Posterior cingulate gyrus (tissue), 11 donors: ENCODE measurements around the gene FRMD4A.
"Not testable (repeated sequence)": the region's sequence is repeated elsewhere in the genome, so short reads cannot be mapped to it uniquely, and the experiment has no call there.

Experiments used
- DNase-seq, 10 donors: peaks; one replicate each; pipeline versions ENCODE4 v3.0.0 to v3.0.0-alpha.2; 2020 to 2021; ENCODE audit warnings: mixed read lengths in 3 of 10
- intact Hi-C: fragments of 100-400 bp; cut with DNase I; formaldehyde crosslinking; loops from one replicate; pipeline ENCODE4 v1.15.1; 2023

Gene FRMD4A

GRCh38 chr10:14244147-14244546, 86.6 kb downstream of the FRMD4A start:
- no peak for DNase-seq
- intact Hi-C loops, result no loop called here

- intact Hi-C loops, result no loop called here
Observed at GRCh38 chr10:14243221-14243620, 87.5 kb downstream of the FRMD4A start.

DNA sequence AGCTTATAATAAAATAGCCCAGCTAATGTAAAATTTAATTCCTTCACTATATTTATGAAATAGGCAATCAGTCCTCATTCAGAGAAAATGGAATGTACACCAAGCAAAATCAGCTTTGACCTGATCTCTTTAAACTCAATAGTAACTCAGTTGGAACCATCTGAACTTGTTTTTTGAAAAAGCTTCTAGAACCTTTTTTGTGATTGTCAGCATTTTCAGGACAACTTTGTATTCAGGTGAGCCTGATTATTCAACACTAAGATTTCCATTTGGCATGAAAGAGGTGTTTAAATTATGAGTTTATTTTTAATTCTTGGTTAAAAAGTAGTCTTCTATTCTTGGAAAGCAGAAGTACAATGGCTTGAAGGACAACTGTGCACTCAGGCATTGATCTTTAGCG, 89.5 kb downstream of the FRMD4A start:
- no peak for DNase-seq
- intact Hi-C loops, result no loop called here

More at GRCh38 chr10:14243221-14243620, 87.5 kb downstream of the FRMD4A start:
- no peak for DNase-seq

DNA sequence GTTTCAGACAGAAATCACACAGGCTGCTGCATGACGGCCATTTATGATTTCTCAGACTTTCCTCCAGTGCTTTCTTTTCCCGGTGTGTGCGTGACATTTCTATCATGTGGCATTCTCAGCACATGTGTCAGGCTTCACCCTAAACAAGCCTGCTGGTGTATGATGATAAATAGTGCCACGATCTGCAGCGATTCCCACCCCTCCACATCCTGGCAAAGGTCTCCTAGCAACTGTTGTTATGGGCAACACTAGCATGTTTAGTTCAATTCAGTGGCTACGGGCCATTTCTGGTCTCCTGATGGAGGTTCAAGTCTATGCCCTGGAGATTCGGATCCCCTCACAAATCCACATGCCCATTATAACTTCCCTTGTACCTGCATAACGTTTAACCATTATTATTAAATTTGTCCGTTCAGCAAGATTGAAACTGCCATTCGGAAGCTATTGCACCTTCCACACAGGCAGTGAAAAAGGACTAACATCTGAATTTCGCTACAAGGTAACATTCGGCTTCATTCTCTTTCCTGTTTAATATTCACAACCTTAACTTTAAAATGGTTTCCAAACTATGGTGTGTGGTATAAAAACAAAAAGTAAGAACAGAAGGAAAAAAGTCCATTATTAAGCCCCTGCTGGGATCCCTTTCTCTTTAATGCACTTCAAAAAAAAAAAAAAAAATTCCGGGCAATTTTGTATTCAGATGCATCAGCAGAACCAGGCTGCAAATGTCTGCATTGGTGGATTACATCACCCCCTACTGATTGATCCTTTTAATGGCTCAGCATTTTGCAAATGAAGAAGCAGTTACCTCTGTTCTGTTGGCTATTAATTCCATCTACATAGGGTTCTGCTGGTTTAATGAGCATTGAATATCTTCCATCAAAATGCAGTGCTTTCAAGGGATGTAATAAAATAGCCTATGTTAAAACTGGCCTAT, 90.2 kb downstream of the FRMD4A start:
- intact Hi-C loops, result no loop called here
- no peak for DNase-seq

DNA sequence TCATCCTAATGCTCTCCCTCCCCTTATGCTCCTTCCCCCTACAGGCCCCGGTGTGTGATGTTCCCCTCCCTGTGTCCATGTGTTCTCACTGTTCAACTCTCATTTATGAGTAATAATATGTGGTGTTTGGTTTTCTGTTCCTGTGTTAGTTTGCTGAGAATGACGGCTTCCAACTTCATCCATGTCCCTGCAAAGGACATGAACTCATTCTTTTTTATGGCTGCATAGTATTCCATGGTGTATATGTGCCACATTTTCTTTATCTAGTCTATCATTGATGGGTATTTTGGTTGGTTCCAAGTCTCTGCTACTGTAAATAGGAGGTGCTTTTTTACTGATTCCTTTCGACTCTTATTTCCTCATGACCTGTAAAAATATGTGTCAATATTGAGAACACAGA, 92.1 kb downstream of the FRMD4A start:
- DNase-seq, intact Hi-C loops: not testable (repeated sequence)

DNA sequence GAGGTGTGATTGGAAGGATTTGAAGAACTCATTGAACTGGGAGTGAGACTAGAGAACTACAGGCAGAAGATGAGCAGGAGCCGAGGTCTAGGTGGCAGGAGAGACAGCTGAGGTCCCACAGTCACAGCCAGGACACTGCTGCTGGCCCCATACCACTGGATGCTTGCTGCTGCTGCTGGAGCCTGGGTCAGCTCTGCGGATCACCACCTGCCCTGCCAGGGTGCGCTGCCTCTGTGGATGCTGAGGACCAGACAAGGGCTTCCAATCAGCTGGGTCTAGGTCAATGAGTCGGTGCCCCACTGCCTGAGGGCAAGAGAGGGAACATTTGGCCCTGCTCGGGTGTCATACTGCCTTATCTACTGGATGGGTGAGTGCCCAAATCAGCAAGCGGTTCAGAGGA, 94.4 kb downstream of the FRMD4A start:
- intact Hi-C loops, result no loop called here
- no peak for DNase-seq

DNA sequence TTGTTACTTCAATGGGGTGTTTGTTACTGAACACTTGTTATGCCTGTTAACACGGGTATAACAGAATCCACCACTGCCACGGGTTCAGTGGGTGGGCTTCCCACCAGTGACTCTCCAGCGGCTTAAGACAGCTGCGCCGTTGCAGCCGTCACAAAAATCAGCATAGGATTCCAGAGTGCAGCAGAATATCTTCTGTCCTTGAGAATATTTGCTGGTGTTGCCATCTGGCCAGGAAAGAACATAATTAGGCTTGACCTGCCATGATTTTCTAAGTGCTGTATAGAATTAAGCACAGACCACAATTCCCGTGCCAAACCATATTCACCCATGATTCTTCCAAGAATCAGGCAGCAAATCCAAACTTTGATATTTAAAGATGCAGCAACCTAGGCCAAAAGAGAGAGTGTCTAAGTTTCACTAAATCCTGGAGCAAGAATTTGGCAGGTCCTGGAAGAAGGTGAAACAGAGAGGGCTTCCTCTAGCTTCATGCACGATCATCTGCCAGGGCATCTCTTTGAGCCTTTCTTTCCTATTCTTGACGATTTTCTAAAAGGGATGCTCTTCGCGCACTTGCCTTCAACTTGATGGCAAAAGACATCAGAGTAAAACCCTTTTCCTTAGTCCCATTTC, 95.0 kb downstream of the FRMD4A start:
- DNase-seq, result no peak
- intact Hi-C loops, result no loop called here

GRCh38 chr10:14233566-14233965, 97.2 kb downstream of the FRMD4A start:
- no peak for DNase-seq

DNA sequence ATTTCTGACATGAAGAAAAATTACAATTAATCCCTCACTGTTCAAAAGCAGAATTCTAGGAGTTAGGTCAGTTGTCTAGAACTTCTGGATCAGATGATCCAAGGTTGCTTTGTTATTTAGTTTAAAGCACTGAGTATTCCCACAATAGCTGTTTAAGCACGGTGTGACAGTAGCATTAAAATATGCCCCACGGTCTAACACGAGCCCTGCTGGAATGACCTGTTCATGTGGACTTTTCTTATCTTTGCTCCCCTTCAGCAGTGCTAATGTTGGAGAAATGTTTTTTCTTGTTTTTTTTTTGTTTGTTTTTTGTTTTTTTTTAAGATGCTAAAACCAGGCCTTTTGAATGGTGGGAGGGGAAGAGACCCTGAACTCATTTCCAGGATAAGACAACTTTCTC, 101.9 kb downstream of the FRMD4A start:
- DNase-seq, intact Hi-C loops: not testable (repeated sequence)

More at GRCh38 chr10:14233566-14233965, 97.2 kb downstream of the FRMD4A start:
- intact Hi-C loops, result no loop called here

- DNase-seq, result peak in 1 of 10 donors; percentile 88
- intact Hi-C loops, result no loop called here
Observed at GRCh38 chr10:14225379-14225778, 105.3 kb downstream of the FRMD4A start.

DNA sequence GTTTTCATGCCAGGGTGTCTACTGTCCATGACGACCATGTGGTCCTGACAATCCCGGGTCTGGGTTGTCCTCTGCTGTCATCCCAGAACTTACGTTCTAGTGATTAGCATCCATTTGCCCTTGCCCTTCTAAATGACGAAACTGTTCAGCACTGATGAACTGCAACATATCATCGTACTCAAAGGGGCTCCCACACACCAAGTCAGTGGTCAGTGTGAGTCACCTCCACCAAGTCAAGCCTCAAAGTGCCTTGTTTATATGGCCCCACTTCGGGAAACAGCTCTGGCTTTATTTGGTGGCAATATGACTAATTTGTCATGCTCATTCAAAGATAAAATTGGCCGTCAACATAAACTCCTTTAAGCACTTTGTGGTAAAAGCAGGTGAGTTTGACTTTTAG, 110.7 kb downstream of the FRMD4A start:
- no peak for DNase-seq
- intact Hi-C loops, result no loop called here

GRCh38 chr10:14219411-14219810, 111.3 kb downstream of the FRMD4A start:
- intact Hi-C loops, result no loop called here
- no peak for DNase-seq

DNA sequence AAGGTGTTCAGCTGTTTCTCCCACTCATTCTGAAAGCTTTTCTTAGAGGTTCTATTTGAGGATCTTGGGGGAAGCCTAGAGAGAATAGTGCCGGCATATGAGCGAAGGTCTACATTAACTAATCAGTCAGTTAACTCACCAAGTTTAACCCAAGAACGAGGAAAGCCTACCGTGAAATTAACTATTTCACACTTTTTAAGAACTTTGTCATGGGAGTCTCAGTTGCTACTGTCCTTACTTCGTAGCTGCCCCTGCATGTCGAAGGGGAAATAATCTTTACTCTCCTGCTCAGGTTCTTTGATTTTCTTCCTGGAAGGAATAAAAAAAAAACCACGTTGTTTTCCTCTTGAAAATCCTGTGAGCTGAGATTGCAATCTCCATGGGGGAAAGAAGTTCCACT, 115.1 kb downstream of the FRMD4A start:
- no peak for DNase-seq
- intact Hi-C loops, result no loop called here

DNA sequence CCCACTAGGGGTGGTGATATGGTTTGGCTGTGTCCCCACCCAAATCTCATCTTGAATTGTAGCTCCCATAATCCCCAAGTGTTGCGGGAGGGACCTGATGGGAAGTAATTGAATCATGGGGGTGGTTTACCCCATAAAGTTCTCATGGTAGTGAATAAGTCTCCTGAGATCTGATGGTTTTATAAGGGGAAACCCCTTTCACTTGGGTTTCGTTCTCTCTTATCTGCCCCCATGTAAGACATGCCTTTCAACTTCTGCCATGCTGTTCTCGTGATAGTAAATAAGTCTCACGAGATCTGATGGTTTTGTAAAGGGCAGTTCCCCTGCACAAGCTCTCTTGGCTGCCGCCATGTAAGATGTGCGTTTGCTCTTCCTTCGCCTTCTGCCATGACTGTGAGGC, 117.0 kb downstream of the FRMD4A start:
- intact Hi-C loops, DNase-seq: not testable (repeated sequence)

GRCh38 chr10:14211610-14212009, 119.1 kb downstream of the FRMD4A start:
- DNase-seq, result no peak
- intact Hi-C loops, result no loop called here

DNA sequence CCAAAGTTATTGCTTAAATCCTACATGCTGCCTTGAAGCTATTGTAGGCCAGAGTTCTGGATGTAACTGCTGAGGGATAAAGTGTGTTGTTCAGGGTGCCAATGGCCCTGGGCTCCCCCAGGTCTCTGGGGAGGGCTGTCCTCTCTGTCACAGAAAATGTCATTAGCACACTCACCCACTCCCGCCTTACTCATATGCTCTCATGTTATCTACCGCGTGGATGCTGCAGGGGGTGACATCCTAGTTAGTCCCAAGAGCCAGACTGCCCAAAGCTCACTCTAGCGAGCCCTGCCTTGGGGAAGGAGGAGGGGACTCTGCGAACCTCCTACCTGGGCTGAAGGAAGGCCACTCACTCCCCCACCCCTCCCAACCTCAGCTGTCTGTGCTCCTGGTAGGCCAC, 122.5 kb downstream of the FRMD4A start:
- no peak for DNase-seq
- intact Hi-C loops, result no loop called here

DNA sequence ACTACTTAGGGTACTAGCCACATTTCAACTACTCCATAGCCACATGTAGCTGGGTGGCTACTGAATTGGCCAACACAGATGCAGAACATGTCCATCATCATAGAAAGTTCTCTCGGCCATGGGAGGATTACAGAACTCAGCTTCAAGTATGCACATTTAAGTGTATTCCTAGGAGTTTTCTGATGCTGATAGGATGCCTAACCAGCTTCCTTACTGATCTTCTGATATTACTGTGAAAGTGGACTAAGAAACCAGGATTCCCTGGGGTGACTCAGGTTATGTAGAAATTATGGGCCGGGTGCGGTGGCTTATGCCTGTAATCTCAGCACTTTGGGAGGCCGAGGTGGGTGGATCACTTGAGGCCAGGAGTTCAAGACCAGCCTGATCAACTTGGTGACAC, 125.5 kb downstream of the FRMD4A start:
- intact Hi-C loops, result no loop called here
- no peak for DNase-seq

DNA sequence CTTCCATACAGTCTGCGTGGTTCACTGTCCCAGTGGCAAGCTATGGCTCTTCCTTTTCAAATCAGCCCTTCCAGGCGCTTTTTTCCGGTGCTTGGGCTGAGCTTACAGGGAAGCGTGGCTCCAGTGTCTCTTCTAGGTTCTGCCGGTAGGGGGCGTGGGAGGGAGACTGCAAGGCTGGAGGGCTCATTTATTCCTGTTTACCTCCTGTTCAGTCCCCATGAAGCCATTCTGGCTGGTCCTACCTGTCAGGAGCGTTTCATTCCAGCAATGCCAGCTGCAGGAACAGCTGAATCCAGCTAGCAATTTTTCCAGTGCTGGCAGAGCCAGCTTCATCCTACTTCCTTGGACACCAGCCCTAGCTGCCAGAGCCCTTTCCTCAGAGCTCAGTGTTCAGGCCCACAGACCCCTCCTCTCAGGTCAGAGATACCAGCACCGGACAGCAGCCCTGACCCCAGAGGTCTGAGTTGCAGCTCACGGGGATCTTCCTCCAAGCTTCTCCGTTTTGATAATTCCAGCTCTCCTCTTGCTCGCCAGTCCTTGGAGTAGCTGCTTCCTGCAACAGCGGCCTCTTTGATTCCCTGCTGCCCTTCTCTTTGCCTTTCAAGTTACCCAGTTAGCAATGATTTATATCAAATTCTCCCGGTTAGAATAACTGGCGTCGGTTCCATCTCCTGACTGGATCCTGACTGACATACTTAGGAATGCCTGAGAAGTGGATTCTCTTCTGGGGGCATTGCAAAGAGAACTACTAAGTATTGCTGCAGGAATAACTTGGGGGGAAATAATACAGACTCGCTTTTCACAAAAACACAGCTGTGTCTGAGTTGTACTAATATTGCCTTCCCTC, 129.8 kb downstream of the FRMD4A start:
- intact Hi-C loops, result no loop called here
- peak in 2 of 10 donors; percentile 13 to 72 for DNase-seq

- intact Hi-C loops, result loop anchor here (5.0 kb wide), 1 partner anchor 623 kb away; no protein-coding TSS in a partner anchor
- not testable (repeated sequence) for DNase-seq
Observed at GRCh38 chr10:14199098-14199497, 131.6 kb downstream of the FRMD4A start.

DNA sequence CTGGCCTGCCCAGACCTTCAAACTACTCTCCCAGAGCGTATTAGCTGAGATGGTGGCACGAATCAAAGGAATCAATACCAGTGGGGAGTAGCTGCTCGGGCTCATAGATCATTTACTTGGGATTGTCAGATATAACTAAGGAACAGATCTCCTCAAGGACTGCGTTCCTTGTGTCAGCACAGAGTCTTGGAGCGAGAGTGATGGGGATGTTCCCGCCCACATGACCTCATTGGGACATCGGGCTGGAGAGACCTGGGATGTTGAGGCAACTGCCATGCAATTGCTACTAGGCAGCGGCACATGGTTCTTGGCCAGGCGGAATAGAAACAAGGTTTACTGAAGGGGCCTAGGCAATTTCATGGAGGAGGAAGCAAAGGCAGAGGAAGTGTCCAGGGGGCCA, 132.6 kb downstream of the FRMD4A start:
- intact Hi-C loops, result loop anchor here (5.0 kb wide), 1 partner anchor 624 kb away; no protein-coding TSS in a partner anchor
- DNase-seq, result no peak

GRCh38 chr10:14196113-14196512, 134.6 kb downstream of the FRMD4A start:
- intact Hi-C loops, result loop anchor here (5.0 kb wide), 1 partner anchor 626 kb away; no protein-coding TSS in a partner anchor
- no peak for DNase-seq
